RWPE2 (cell line): ENCODE measurements around the gene SLC2A8.

Experiments
- ATAC-seq: fragments of 200-7000 bp; cut with Tn5 transposase; 3 replicates; pipeline ENCODE4 v1.9.1; 2021; ENCODE audit warnings: low read depth
- DNase-seq: peaks from one replicate; pipeline ENCODE4 v3.0.0-alpha.2; 2020; ENCODE audit warnings: low spot score
- H3K27ac ChIP-seq: fragments of 450-650 bp; 2 replicates; pipeline ENCODE4 v1.5.1; 2017; ENCODE audit warnings: mild to moderate bottlenecking; ENCODE audit not compliant: poor library complexity, severe bottlenecking
- H3K27me3 ChIP-seq: fragments of 250-450 bp; sonication (Bioruptor Pico); 2 replicates; pipeline ENCODE4 v1.5.1; 2021; ENCODE audit warnings: mild to moderate bottlenecking, moderate library complexity; ENCODE audit not compliant: insufficient read depth, poor library complexity, severe bottlenecking
- H3K36me3 ChIP-seq: fragments of 250-450 bp; sonication (Bioruptor Pico); 2 replicates; pipeline ENCODE4 v1.5.1; 2020; ENCODE audit warnings: low read depth, mild to moderate bottlenecking, moderate library complexity
- H3K4me1 ChIP-seq: fragments of 250-450 bp; sonication (Bioruptor Pico); 2 replicates; pipeline ENCODE4 v1.5.1; 2021; ENCODE audit warnings: mild to moderate bottlenecking, moderate library complexity; ENCODE audit not compliant: insufficient read depth, poor library complexity, severe bottlenecking
- H3K4me3 ChIP-seq: fragments of 250-450 bp; sonication (Bioruptor Pico); 2 replicates; pipeline ENCODE4 v1.5.1; 2021; ENCODE audit warnings: mild to moderate bottlenecking, moderate library complexity; ENCODE audit not compliant: severe bottlenecking
- H3K9me3 ChIP-seq: fragments of 250-450 bp; sonication (Bioruptor Pico); 2 replicates; pipeline ENCODE4 v1.5.1; 2021; ENCODE audit warnings: mild to moderate bottlenecking, moderate library complexity; ENCODE audit not compliant: severe bottlenecking
- CTCF ChIP-seq: fragments of 450-650 bp; IDR thresholded peaks from one replicate; pipeline ENCODE4 v1.5.1; 2017; ENCODE audit warnings: mild to moderate bottlenecking, moderate library complexity; ENCODE audit not compliant: poor library complexity, severe bottlenecking

Gene SLC2A8

DNA sequence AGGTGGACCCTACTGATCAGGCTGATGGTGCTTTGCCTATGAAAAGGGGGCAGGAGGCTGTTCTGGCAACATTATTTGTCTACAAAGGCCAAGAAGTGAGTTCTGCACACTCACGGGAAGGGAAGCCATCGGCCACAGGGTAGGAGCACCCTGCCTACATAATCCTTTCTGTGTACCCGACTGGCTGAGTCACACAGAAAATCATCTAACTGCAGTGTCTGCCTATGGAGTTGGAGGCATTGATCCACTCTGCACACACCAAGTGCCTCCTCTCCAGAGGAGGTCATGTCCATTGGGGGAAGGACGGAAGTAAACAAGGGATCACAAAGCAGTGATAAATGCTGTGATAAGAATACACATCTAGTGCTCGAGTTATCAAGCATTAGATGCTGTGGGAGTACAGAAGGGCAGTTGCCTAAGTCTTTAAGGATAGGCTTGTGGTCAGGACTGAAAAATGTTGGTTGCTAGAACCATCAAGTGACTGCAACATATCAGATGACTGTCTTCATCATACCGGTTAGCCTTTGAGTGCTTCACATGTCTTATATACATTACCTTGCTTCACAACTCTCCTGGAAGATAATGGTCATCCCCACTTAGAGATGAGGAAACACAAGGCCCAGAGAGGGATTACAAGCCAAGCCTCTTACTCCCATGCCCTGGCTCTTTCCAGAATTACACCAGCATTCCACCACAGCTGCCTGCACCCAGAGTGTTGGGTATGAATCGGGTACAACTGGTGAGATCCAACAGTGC is 1.3 kb upstream of the SLC2A8 start:
- DNase-seq = no peak
- no peak overlapping the region for H3K27ac ChIP-seq
- no peaks in the 10 kb centered on the region; the same call in 1 of the 2 replicates for H3K36me3 ChIP-seq
- no peak for TF ChIP-seq CTCF
- no peaks in the 10 kb centered on the region for H3K27me3 ChIP-seq
- peaks cover 1% of the 10 kb centered on the region for H3K4me1 ChIP-seq
- no peaks in the 10 kb centered on the region for H3K9me3 ChIP-seq
- H3K4me3 ChIP-seq = no peak overlapping the region
- no peak for ATAC-seq

DNA sequence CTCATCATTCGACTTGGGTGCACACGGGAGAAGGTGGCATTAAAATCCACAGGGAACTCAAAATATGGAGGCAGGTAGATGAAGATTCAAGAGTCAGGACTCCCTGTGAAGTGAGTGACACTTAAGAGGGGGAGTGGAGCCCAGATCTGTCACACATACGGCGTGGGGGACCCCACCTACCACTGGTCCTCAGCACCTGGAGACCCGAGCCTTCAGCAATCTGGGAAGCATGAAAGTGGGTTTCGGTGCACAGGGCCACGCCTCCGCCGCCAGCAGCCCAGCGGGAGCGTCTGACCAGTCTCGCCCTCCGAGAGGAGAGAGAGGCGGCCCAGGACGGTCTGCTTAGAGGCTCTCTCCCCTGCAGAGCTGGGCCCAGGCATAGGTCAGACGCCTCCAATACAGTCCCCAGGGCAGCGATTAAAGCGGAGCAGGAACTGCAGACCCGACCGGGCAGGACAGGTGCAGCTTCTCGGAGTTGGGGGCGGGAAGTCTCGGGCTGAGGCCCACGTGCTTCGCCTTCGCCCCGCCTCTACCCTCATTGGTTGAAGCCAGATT is 639 bp upstream of the SLC2A8 start:
- H3K27me3 ChIP-seq = no peaks in the 10 kb centered on the region

GRCh38 chr9:127397646-127398274 is 791 bp downstream of the SLC2A8 start:
- peak overlapping the region; percentile 56 for H3K27ac ChIP-seq
- peak; percentile 83 for TF ChIP-seq CTCF
- DNase-seq (no peak), ATAC-seq (no peak)
- no peaks in the 10 kb centered on the region for H3K9me3 ChIP-seq
- no peaks in the 10 kb centered on the region for H3K27me3 ChIP-seq
- H3K36me3 ChIP-seq = no peaks in the 10 kb centered on the region; the same call in 1 of the 2 replicates
- peak overlapping the region; percentile 70 for H3K4me3 ChIP-seq
- no peaks in the 10 kb centered on the region for H3K4me1 ChIP-seq

More for the DNA sequence above, 639 bp upstream of the SLC2A8 start:
- peak; percentile 2; the same call in 2 of the 3 replicates for ATAC-seq
- H3K4me3 ChIP-seq = peak overlapping the region; percentile 30
- no peak overlapping the region for H3K27ac ChIP-seq
- no peaks in the 10 kb centered on the region for H3K4me1 ChIP-seq
- H3K9me3 ChIP-seq = no peaks in the 10 kb centered on the region
- no peaks in the 10 kb centered on the region; the same call in 1 of the 2 replicates for H3K36me3 ChIP-seq
- no peak for TF ChIP-seq CTCF
- DNase-seq = no peak

GRCh38 chr9:127398275-127398647 is 1.3 kb downstream of the SLC2A8 start:
- Histone ChIP-seq H3K4me3 (peak overlapping the region; percentile 70), H3K27ac (peak overlapping the region; percentile 56), H3K36me3 (no peaks in the 10 kb centered on the region; the same call in 1 of the 2 replicates), H3K27me3 (no peaks in the 10 kb centered on the region), H3K9me3 (no peaks in the 10 kb centered on the region), H3K4me1 (no peaks in the 10 kb centered on the region)
- ATAC-seq (no peak), DNase-seq (no peak)
- peak; percentile 50 for TF ChIP-seq CTCF
